GM12874 (cell line): ENCODE data around the gene FZD8.

Source experiments
- CTCF ChIP-seq: IDR thresholded peaks from 2 replicates; pipeline ENCODE4 v1.5.1; 2011; ENCODE audit warnings: low read depth, mild to moderate bottlenecking, control low read depth, low read length, moderate library complexity; ENCODE audit not compliant: insufficient read depth

FZD8 gene

DNA sequence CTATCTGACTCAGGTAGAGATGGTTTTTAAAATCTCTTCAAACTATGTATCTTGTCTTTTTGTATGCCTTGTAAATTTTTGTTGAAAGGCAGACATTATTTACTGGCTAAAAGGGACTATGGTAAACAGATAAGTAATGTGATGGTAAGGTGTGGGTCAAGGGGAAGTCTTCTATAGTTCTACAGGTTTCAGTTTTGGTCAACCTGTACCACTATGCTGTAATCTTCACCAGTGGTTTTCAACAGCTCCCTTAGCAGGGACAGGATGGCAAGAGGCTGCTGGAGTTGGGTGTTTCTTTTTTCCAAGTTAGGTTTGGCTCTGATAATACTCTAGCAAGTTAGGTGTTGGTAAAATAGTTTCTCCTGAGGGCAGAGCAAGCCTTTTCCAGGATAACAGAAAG lies 32.7 kb upstream of the FZD8 start:
- no peak for TF ChIP-seq CTCF

GRCh38 chr10:35668865-35669650 lies 27.0 kb upstream of the FZD8 start:
- no peak for TF ChIP-seq CTCF

GRCh38 chr10:35667971-35668370 lies 25.9 kb upstream of the FZD8 start:
- TF ChIP-seq CTCF, result no peak

- no peak for TF ChIP-seq CTCF
These were observed 25.3 kb upstream of the FZD8 start for GRCh38 chr10:35667270-35667889.

DNA sequence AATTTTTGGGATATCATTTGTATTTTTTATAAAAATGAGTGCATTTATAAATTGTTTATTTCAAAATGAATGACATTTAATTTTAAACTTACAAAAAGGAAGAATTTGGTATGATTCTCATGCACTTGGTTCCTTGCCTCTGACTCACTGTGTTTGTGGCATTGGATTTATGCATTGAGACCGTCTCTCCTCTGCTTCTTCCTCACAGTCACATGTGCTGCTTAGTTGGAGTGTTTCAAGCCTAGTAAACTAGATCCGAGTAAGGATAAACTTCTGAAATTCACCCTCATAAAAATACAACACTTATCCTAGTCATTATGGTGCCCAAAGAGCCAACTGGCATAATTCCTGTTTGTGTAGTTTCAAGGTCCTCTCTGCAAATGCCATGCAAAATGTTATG lies 19.1 kb upstream of the FZD8 start:
- no peak for TF ChIP-seq CTCF

DNA sequence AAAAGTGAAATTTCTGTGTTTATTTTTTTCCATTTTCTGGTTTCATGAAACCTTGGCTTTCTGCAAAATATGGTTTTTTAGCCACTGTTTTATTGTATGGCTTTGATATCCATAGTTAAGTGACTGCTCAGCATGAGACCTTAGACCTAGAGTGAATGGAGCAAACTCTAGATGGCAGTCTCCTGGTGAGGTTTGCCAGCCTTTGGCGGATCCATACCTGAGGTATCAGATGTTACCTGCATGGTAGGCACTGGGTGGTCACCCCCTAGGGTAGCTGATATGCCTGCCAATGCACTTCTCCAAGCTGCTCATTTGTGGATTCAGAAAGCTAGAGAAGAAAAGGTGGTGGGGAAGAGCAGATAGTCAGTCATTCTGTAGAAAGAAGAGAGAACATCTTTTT lies 17.4 kb upstream of the FZD8 start:
- no peak for TF ChIP-seq CTCF

DNA sequence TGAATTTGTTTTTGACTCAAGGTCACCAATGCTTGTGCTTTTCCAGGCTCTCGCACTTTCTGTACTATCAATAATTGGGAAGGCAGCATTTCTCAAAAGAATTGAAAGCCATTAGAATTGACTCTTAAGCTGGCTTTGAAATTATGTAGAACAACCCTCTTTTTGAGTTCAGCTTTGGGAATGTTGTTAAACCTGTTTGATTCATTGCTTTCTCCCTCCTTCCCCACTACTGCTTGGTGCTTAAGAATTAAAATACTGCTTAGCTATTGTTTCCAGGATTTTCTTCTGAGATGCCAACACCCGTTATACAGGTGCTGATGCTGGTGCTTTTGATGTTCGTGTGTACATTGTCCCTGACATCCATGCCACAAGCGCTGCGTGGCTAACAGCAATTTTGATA lies 15.5 kb upstream of the FZD8 start:
- TF ChIP-seq CTCF, result no peak
